H1 (cell line): Measurements from ENCODE around the gene MYH16. TPM values are rescaled to one million over a fixed set of nuclear protein-coding genes. Genes with fewer than 3 reads are reported as not detected.

Experiments used
- CTCF ChIA-PET: fragments of 300-600 bp; sonication (Branson Sonifier 250); formaldehyde crosslinking; loops from one replicate; lab custom pipeline; 2021; ENCODE audit not compliant: partially characterized antibody; lab: Charles Lee
- POLR2A ChIA-PET: fragments of 300-600 bp; sonication (Branson Sonifier 250); formaldehyde crosslinking; loops from one replicate; lab custom pipeline; 2021; ENCODE audit warnings: inconsistent platforms; ENCODE audit not compliant: partially characterized antibody; lab: Charles Lee
- DNase-seq, 2 experiments: peaks; one replicate each; pipeline versions ENCODE4 v3.0.0 to v3.0.0-alpha.2; 2010 to 2022; ENCODE audit warnings: low spot score in 2 of 2, low read depth in 1 of 2, mixed read lengths in 1 of 2
- FAIRE-seq: peaks from 2 replicates; lab custom pipeline; 2011; peaks lifted over from hg19 to GRCh38; lab: Jason Lieb, UNC
- H2AFZ ChIP-seq: 2 replicates; pipeline ENCODE4 v1.8.1; 2012; ENCODE audit warnings: low read length, inconsistent platforms
- H2AK5ac ChIP-seq: 2 replicates; pipeline ENCODE4 v1.6.1; 2013; ENCODE audit warnings: low read depth, low read length
- H2BK120ac ChIP-seq: replicated peaks from 2 replicates; pipeline ENCODE3; 2013; ENCODE audit warnings: low read depth, low read length, inconsistent platforms
- H2BK12ac ChIP-seq: 2 replicates; pipeline ENCODE4 v1.6.1; 2013; ENCODE audit warnings: low read depth, low read length
- H2BK15ac ChIP-seq: 2 replicates; pipeline ENCODE4 v1.6.1; 2013; ENCODE audit warnings: low read length
- H2BK20ac ChIP-seq: 2 replicates; pipeline ENCODE4 v1.6.1; 2013; ENCODE audit warnings: low read length
- H2BK5ac ChIP-seq: 2 replicates; pipeline ENCODE4 v1.6.1; 2013; ENCODE audit warnings: low read depth, low read length
- H3K14ac ChIP-seq: 2 replicates; pipeline ENCODE4 v1.6.1; 2013; ENCODE audit warnings: inconsistent platforms; ENCODE audit not compliant: insufficient read length
- H3K18ac ChIP-seq: 2 replicates; pipeline ENCODE4 v1.6.1; 2013; ENCODE audit warnings: low read length; ENCODE audit errors: extremely low read depth
- H3K23ac ChIP-seq: 2 replicates; pipeline ENCODE4 v1.6.1; 2013; ENCODE audit warnings: inconsistent platforms; ENCODE audit not compliant: insufficient read length
- H3K23me2 ChIP-seq: 2 replicates; pipeline ENCODE4 v1.6.1; 2013; ENCODE audit warnings: low read depth, low read length
- H3K27ac ChIP-seq: 2 replicates; pipeline ENCODE4 v1.6.1; 2011; ENCODE audit warnings: low read depth, low read length, inconsistent platforms
- H3K27me3 ChIP-seq, 4 experiments: replicated peaks in 1 of 4; 1 replicate in 1 of 4; 2 replicates in 3 of 4; pipeline versions ENCODE4 v1.6.1 to v1.8.1; 2011 to 2013; ENCODE audit warnings: low read length in 3 of 4, mild to moderate bottlenecking in 3 of 4, inconsistent platforms in 2 of 4, mixed read lengths in 2 of 4, moderate library complexity in 1 of 4; ENCODE audit not compliant: control insufficient read depth in 3 of 4, insufficient read depth in 3 of 4; ENCODE audit errors: extremely low read depth in 1 of 4
- H3K36me3 ChIP-seq, 4 experiments: 2 replicates each; pipeline versions ENCODE4 v1.6.1 to v1.8.1; 2011 to 2013; ENCODE audit warnings: mild to moderate bottlenecking in 4 of 4, low read length in 3 of 4, moderate library complexity in 2 of 4, control low read depth in 1 of 4, inconsistent platforms in 1 of 4; ENCODE audit not compliant: insufficient read depth in 4 of 4, control insufficient read depth in 2 of 4
- H3K4ac ChIP-seq: replicated peaks from 2 replicates; pipeline ENCODE3; 2013; ENCODE audit warnings: low read length, low read depth, mixed read lengths, inconsistent platforms; ENCODE audit not compliant: insufficient read length
- H3K4me1 ChIP-seq, 4 experiments: replicated peaks in 1 of 4; 1 replicate in 1 of 4; 2 replicates in 3 of 4; pipeline versions ENCODE4 v1.6.1 to v1.8.1; 2011 to 2013; ENCODE audit warnings: low read length in 3 of 4, inconsistent platforms in 2 of 4, mixed read lengths in 1 of 4; ENCODE audit not compliant: insufficient read depth in 4 of 4, control insufficient read depth in 3 of 4
- H3K4me2 ChIP-seq, 2 experiments: 2 replicates each; pipeline versions ENCODE4 v1.6.1 to v1.8.1; 2011 to 2013; ENCODE audit warnings: low read depth in 2 of 2, low read length in 2 of 2, control low read depth in 1 of 2, inconsistent platforms in 1 of 2, mild to moderate bottlenecking in 1 of 2; ENCODE audit not compliant: insufficient read depth in 1 of 2
- H3K4me3 ChIP-seq, 4 experiments: fragments of 200-600, 300-600 bp in 1 of 4; sonication (generic), shearing (Covaris generic), sonication (Bioruptor Twin) in 1 of 4; 2 replicates each; pipeline versions ENCODE4 v1.5.1 to v1.8.1; 2011 to 2016; ENCODE audit warnings: low read length in 4 of 4, low read depth in 3 of 4, control low read depth in 2 of 4, inconsistent platforms in 2 of 4, mild to moderate bottlenecking in 2 of 4, mixed read lengths in 1 of 4, moderate library complexity in 1 of 4; ENCODE audit not compliant: insufficient read depth in 2 of 4; ENCODE audit errors: extremely low read depth in 1 of 4
- H3K56ac ChIP-seq: replicated peaks from 2 replicates; pipeline ENCODE3; 2013; ENCODE audit warnings: low read depth, mild to moderate bottlenecking, mixed read lengths, low read length, inconsistent platforms; ENCODE audit not compliant: insufficient read length
- H3K79me1 ChIP-seq: 2 replicates; pipeline ENCODE4 v1.6.1; 2013; ENCODE audit warnings: low read depth, low read length, control low read depth
- H3K79me2 ChIP-seq, 2 experiments: 2 replicates each; pipeline versions ENCODE4 v1.6.1 to v1.8.1; 2012 to 2013; ENCODE audit warnings: low read length in 2 of 2, mild to moderate bottlenecking in 2 of 2, inconsistent platforms in 1 of 2; ENCODE audit not compliant: insufficient read depth in 2 of 2, control insufficient read depth in 1 of 2
- H3K9ac ChIP-seq, 4 experiments: replicated peaks in 1 of 4; 1 replicate in 1 of 4; 2 replicates in 3 of 4; pipeline versions ENCODE4 v1.6.1 to v1.8.1; 2011 to 2013; ENCODE audit warnings: low read depth in 3 of 4, low read length in 3 of 4, control low read depth in 2 of 4, mild to moderate bottlenecking in 2 of 4, moderate library complexity in 2 of 4, inconsistent platforms in 1 of 4; ENCODE audit errors: extremely low read depth in 1 of 4
- H3K9me3 ChIP-seq, 2 experiments: 2 replicates each; pipeline versions ENCODE4 v1.6.1 to v1.8.1; 2012 to 2013; ENCODE audit warnings: mild to moderate bottlenecking in 2 of 2, moderate library complexity in 2 of 2, control low read depth in 1 of 2, inconsistent platforms in 1 of 2, low read depth in 1 of 2, low read length in 1 of 2, mixed read lengths in 1 of 2; ENCODE audit not compliant: insufficient read depth in 2 of 2
- H4K20me1 ChIP-seq, 2 experiments: replicated peaks in 1 of 2; 2 replicates each; pipeline versions ENCODE3 to v1.8.1; 2011 to 2013; ENCODE audit warnings: inconsistent platforms in 2 of 2, low read length in 2 of 2, mild to moderate bottlenecking in 1 of 2; ENCODE audit not compliant: insufficient read depth in 2 of 2, control insufficient read depth in 1 of 2
- H4K5ac ChIP-seq: 2 replicates; pipeline ENCODE4 v1.6.1; 2013; ENCODE audit warnings: low read length, low read depth, mixed read lengths, inconsistent platforms; ENCODE audit not compliant: insufficient read length
- H4K8ac ChIP-seq: 2 replicates; pipeline ENCODE4 v1.8.0; 2013; ENCODE audit warnings: mild to moderate bottlenecking, moderate library complexity, low read length, inconsistent platforms; ENCODE audit not compliant: insufficient read depth; ENCODE audit errors: extremely low read depth
- H4K91ac ChIP-seq: replicated peaks from 2 replicates; pipeline ENCODE3; 2013; ENCODE audit warnings: low read length, mixed read lengths, inconsistent platforms; ENCODE audit not compliant: insufficient read length
- ASH2L ChIP-seq: fragments of 200-600, 300-600 bp; sonication (generic); IDR thresholded peaks from one replicate; pipeline ENCODE4 v1.7.1; 2017; ENCODE audit warnings: low read length
- CBX5 ChIP-seq: fragments of 300-800, 300-1000 bp; sonication (generic); IDR thresholded peaks from 2 replicates; pipeline ENCODE4 v1.7.1; 2016; ENCODE audit warnings: antibody characterized with exemption, low read length, low read depth
- CBX8 ChIP-seq: fragments of 300-800, 300-1000 bp; sonication (generic); IDR thresholded peaks from 2 replicates; pipeline ENCODE4 v1.7.1; 2016; ENCODE audit warnings: low read depth, low read length, borderline replicate concordance
- CHD2 ChIP-seq: IDR thresholded peaks from 2 replicates; pipeline ENCODE4 v1.6.1; 2012; ENCODE audit warnings: low read length, improper control_type of control experiment
- EGR1 ChIP-seq: IDR thresholded peaks from 2 replicates; pipeline ENCODE4 v1.6.1; 2011; ENCODE audit warnings: low read depth, low read length, borderline replicate concordance
- GABPA ChIP-seq: IDR thresholded peaks from 2 replicates; pipeline ENCODE4 v1.6.1; 2011; ENCODE audit warnings: mild to moderate bottlenecking, low read length, moderate library complexity, borderline replicate concordance; ENCODE audit not compliant: insufficient read depth
- KDM1A ChIP-seq: fragments of 200-600, 300-600 bp; sonication (generic); IDR thresholded peaks from 2 replicates; pipeline ENCODE4 v1.7.1; 2016; ENCODE audit warnings: mild to moderate bottlenecking, low read length, borderline replicate concordance
- POLR2A ChIP-seq, 2 experiments: IDR thresholded peaks; 1 replicate in 1 of 2; 2 replicates in 1 of 2; pipeline ENCODE4 v1.6.1; 2011; ENCODE audit warnings: low read depth in 2 of 2, low read length in 2 of 2, mild to moderate bottlenecking in 2 of 2; ENCODE audit errors: control extremely low read depth in 1 of 2
- RXRA ChIP-seq: IDR thresholded peaks from 2 replicates; pipeline ENCODE4 v1.6.1; 2011; ENCODE audit warnings: low read depth, mild to moderate bottlenecking, low read length, moderate library complexity; ENCODE audit not compliant: insufficient read depth
- SAP30 ChIP-seq: fragments of 300-600 bp; sonication (generic); IDR thresholded peaks from 2 replicates; pipeline ENCODE4 v1.7.1; 2012; ENCODE audit warnings: low read length, moderate library complexity, mild to moderate bottlenecking, inconsistent platforms; ENCODE audit not compliant: insufficient read depth, insufficient replicate concordance
- TAF1 ChIP-seq: IDR thresholded peaks from 2 replicates; pipeline ENCODE4 v1.6.1; 2011; ENCODE audit warnings: mild to moderate bottlenecking, low read depth, low read length
- whole genome bisulfite sequencing, 2 experiments: shearing (Covaris generic) in 1 of 2; methylation state at CpG; one replicate each; pipeline versions ENCODE4 v1.1.6 to v1.1.7; 2013 to 2015; ENCODE audit warnings: low lambda C conversion rate in 2 of 2, mixed read lengths in 2 of 2, inconsistent platforms in 1 of 2, low coverage in 1 of 2, missing lambda C conversion rate in 1 of 2; ENCODE audit not compliant: insufficient replicate concordance in 2 of 2, insufficient coverage in 1 of 2, insufficient read length in 1 of 2; ENCODE audit errors: extremely low coverage in 1 of 2, missing lambda C conversion rate in 1 of 2; 5-methylcytosine and 5-hydroxymethylcytosine counted together
- polyA plus RNA-seq, 7 experiments: library from polyadenylated mRNA; depleted of rRNA in 3 of 7; stranded (reverse) in 5 of 7; unstranded in 2 of 7; fragments of >200 nt in 5 of 7; fragments of 200-250 nt in 2 of 7; gene quantifications; 1 replicate in 5 of 7; 2 replicates in 1 of 7; 4 replicates in 1 of 7; pipeline versions ENCODE4 v1.2.1 to v1.2.3, GENCODE V29; 2011 to 2013; ENCODE audit warnings: missing spikeins in 2 of 7, mixed read lengths in 2 of 7
- total RNA-seq: library from RNA; stranded (reverse); fragmentation: NEBNext Ultra II Directional; extraction: Animal tissue kit (Norgen Biotek cat#: 25700); gene quantifications from 2 replicates; pipeline ENCODE4 v1.2.1, GENCODE V29; 2021

Gene MYH16
- total and polyA plus RNA-seq, 2 of the 8 experiments (the other 6 are each of a cell fraction or from before 2014, with no cell fraction given): not detected

DNA sequence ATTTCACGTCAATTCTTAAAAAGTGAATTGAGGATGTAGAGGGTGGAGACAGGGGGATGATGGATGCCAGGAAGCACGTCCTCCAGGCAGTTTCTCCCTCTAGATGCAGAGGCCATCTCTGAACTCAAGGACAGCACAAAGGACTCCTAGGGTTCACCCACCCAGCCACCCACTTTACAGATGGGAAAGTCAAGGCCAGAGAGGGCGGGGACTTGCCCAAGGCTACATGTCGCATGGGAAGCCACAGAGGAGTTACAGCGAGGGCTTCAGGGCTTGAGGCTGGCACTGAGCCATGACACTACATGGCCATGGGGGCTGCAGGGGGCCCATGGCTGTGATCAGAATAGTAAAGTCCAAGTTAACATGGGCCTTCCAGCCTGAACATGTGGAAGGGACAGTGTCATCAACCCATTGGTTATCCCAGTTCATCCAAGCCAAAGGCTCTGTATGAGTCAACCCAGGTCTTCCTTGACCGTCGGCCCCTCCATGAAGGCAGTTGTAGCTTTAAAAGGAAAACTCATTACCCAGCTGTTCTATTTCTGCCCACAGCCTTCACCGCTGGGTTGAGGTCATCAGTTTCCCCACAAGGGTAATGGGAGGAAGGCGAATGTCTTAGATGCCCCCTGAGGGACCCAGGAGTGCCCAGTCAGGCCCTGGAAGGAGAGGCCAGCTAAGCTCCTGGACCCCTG lies 40.4 kb upstream of the MYH16 start:
- Histone ChIP-seq H2BK12ac (no peak overlapping the region), H3K14ac (no peak overlapping the region), H4K8ac (no peak overlapping the region), H2AFZ (no peak overlapping the region), H3K23ac (no peak overlapping the region), H3K79me2 (no peaks in the 10 kb centered on the region), H3K27me3 (no peaks in the 10 kb centered on the region), H3K4me2 (no peak overlapping the region), H3K4ac (no peak overlapping the region), H3K36me3 (no peaks in the 10 kb centered on the region), H2BK120ac (no peak overlapping the region), H3K9me3 (peaks cover under 1% of the 10 kb centered on the region in 2 experiments; a peak in 2 of 4 replicates), H3K27ac (no peak overlapping the region), H3K18ac (no peak overlapping the region), H2BK20ac (no peak overlapping the region), H2AK5ac (no peak overlapping the region), H3K23me2 (no peaks in the 10 kb centered on the region), H2BK15ac (no peak overlapping the region), H3K4me1 (no peaks in the 10 kb centered on the region), H3K4me3 (no peak overlapping the region), H2BK5ac (no peak overlapping the region), H4K20me1 (no peaks in the 10 kb centered on the region), H4K91ac (no peak overlapping the region), H3K56ac (no peak overlapping the region), H4K5ac (no peak overlapping the region), H3K9ac (no peak overlapping the region), H3K79me1 (no peaks in the 10 kb centered on the region)
- ChIA-PET POLR2A (no interaction called here), CTCF (no interaction called here)
- 85% methylated on average over 9 of the region's 9 CpGs; no CpG with 5 or more reads in 1 of the 2 experiments for WGBS, 2 experiments
- DNase-seq (no peak), FAIRE-seq (no peak)
- no peak for TF ChIP-seq ASH2L
- TF ChIP-seq CBX8: no peak
- no peak for TF ChIP-seq CHD2
- TF ChIP-seq EGR1: no peak
- TF ChIP-seq SAP30: no peak
- TF ChIP-seq CBX5: no peak
- no peak for TF ChIP-seq POLR2A (IDR thresholded peaks at IDR 0.05; ENCODE audit: control extremely low read depth in 1 of 2, low read depth in 2 of 2, low read length in 2 of 2)
- no peak for TF ChIP-seq TAF1
- no peak for TF ChIP-seq RXRA
- no peak for TF ChIP-seq KDM1A
- TF ChIP-seq GABPA: no peak
